HEK293 (cell line): ENCODE measurements around the gene NMNAT2.

Experiments
- BCL11A ChIP-seq: fragments of 450-650 bp; formaldehyde crosslinking; IDR thresholded peaks from 2 replicates; pipeline ENCODE4 v1.5.1; 2016; ENCODE audit warnings: low read depth, missing biosample characterization, missing genetic modification characterization
- MZF1 ChIP-seq: fragments of 450-650 bp; formaldehyde crosslinking; IDR thresholded peaks from 2 replicates; pipeline ENCODE4 v1.5.1; 2017; ENCODE audit warnings: missing biosample characterization, missing genetic modification characterization, borderline replicate concordance
- PBX3 ChIP-seq: sonication (generic); formaldehyde crosslinking; IDR thresholded peaks from 2 replicates; pipeline ENCODE4 v1.8.1; 2022; ENCODE audit warnings: mild to moderate bottlenecking, moderate library complexity, missing genetic modification reagents
- PRDM4 ChIP-seq: fragments of 450-650 bp; formaldehyde crosslinking; IDR thresholded peaks from 2 replicates; pipeline ENCODE4 v1.5.1; 2017; ENCODE audit warnings: missing biosample characterization, missing genetic modification characterization
- YY2 ChIP-seq: fragments of 450-650 bp; formaldehyde crosslinking; IDR thresholded peaks from 2 replicates; pipeline ENCODE4 v1.5.1; 2016; ENCODE audit warnings: missing biosample characterization, missing genetic modification characterization
- ZNF211 ChIP-seq: fragments of 450-650 bp; formaldehyde crosslinking; IDR thresholded peaks from 2 replicates; pipeline ENCODE4 v1.5.1; 2016; ENCODE audit warnings: low read depth, missing biosample characterization, missing genetic modification characterization
- ZNF239 ChIP-seq: fragments of 450-650 bp; formaldehyde crosslinking; IDR thresholded peaks from 2 replicates; pipeline ENCODE4 v1.5.1; 2016; ENCODE audit warnings: missing biosample characterization, missing genetic modification characterization
- ZNF501 ChIP-seq: fragments of 450-650 bp; formaldehyde crosslinking; IDR thresholded peaks from 2 replicates; pipeline ENCODE4 v1.5.1; 2016; ENCODE audit warnings: missing biosample characterization, missing genetic modification characterization
- ZNF624 ChIP-seq: fragments of 450-650 bp; formaldehyde crosslinking; IDR thresholded peaks from 2 replicates; pipeline ENCODE4 v1.5.1; 2017; ENCODE audit warnings: missing biosample characterization, missing genetic modification characterization
- ZNF747 ChIP-seq: fragments of 450-650 bp; formaldehyde crosslinking; IDR thresholded peaks from 2 replicates; pipeline ENCODE4 v1.5.1; 2016; ENCODE audit warnings: missing biosample characterization, missing genetic modification characterization
- ZNF785 ChIP-seq: fragments of 450-650 bp; formaldehyde crosslinking; IDR thresholded peaks from 2 replicates; pipeline ENCODE4 v1.5.1; 2016; ENCODE audit warnings: missing biosample characterization, missing genetic modification characterization
- ZNF792 ChIP-seq: fragments of 450-650 bp; formaldehyde crosslinking; IDR thresholded peaks from 2 replicates; pipeline ENCODE4 v1.5.1; 2016; ENCODE audit warnings: missing biosample characterization, missing genetic modification characterization
- TF ChIP-seq, protein P1 (sequence below): fragments of 450-650 bp; formaldehyde crosslinking; IDR thresholded peaks from 2 replicates; pipeline ENCODE4 v1.5.1; 2016; ENCODE audit warnings: missing biosample characterization, missing genetic modification characterization
- TF ChIP-seq, protein P2 (sequence below): fragments of 450-650 bp; formaldehyde crosslinking; conservative IDR thresholded peaks from 2 replicates; pipeline ENCODE4 v1.5.1; 2016; ENCODE audit warnings: low read depth, missing biosample characterization, missing genetic modification characterization

DNA sequence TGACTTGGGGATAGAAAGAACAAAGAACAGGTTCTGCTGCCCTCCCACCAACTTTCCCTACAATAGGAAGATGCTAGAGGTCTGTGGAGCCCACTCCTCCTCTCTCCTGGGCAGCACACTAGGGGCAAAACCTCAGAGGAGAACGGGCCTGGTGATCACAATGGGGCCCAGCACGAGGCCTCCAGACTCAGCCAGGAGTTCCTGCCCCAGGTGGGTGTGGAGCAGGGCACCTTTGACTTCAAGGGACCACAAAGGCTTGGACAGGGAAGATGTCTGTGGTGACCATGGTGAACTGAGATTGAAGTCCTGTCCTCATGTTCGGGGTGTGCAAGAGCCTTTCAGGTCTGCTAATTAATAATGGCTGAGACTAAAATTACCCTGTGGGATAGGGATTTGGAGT is 143.3 kb downstream of the NMNAT2 start:
- TF ChIP-seq ZNF501 (tag by site-specific recombination): no peak
- TF ChIP-seq, protein P1, sequence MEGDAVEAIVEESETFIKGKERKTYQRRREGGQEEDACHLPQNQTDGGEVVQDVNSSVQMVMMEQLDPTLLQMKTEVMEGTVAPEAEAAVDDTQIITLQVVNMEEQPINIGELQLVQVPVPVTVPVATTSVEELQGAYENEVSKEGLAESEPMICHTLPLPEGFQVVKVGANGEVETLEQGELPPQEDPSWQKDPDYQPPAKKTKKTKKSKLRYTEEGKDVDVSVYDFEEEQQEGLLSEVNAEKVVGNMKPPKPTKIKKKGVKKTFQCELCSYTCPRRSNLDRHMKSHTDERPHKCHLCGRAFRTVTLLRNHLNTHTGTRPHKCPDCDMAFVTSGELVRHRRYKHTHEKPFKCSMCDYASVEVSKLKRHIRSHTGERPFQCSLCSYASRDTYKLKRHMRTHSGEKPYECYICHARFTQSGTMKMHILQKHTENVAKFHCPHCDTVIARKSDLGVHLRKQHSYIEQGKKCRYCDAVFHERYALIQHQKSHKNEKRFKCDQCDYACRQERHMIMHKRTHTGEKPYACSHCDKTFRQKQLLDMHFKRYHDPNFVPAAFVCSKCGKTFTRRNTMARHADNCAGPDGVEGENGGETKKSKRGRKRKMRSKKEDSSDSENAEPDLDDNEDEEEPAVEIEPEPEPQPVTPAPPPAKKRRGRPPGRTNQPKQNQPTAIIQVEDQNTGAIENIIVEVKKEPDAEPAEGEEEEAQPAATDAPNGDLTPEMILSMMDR (tag by site-specific recombination): no peak
- no peak for TF ChIP-seq PRDM4 (tag by site-specific recombination)
- TF ChIP-seq, protein P2, sequence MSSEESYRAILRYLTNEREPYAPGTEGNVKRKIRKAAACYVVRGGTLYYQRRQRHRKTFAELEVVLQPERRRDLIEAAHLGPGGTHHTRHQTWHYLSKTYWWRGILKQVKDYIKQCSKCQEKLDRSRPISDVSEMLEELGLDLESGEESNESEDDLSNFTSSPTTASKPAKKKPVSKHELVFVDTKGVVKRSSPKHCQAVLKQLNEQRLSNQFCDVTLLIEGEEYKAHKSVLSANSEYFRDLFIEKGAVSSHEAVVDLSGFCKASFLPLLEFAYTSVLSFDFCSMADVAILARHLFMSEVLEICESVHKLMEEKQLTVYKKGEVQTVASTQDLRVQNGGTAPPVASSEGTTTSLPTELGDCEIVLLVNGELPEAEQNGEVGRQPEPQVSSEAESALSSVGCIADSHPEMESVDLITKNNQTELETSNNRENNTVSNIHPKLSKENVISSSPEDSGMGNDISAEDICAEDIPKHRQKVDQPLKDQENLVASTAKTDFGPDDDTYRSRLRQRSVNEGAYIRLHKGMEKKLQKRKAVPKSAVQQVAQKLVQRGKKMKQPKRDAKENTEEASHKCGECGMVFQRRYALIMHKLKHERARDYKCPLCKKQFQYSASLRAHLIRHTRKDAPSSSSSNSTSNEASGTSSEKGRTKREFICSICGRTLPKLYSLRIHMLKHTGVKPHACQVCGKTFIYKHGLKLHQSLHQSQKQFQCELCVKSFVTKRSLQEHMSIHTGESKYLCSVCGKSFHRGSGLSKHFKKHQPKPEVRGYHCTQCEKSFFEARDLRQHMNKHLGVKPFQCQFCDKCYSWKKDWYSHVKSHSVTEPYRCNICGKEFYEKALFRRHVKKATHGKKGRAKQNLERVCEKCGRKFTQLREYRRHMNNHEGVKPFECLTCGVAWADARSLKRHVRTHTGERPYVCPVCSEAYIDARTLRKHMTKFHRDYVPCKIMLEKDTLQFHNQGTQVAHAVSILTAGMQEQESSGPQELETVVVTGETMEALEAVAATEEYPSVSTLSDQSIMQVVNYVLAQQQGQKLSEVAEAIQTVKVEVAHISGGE (tag by site-specific recombination): no peak
- no peak for TF ChIP-seq ZNF624 (tag by site-specific recombination)
- no peak for TF ChIP-seq MZF1
- no peak for TF ChIP-seq ZNF785 (tag by site-specific recombination)
- no peak for TF ChIP-seq ZNF747 (tag by site-specific recombination)
- no peak for TF ChIP-seq PBX3 (CRISPR knock-in tag)
- no peak for TF ChIP-seq ZNF239
- no peak for TF ChIP-seq YY2
- TF ChIP-seq ZNF211 (tag by site-specific recombination): no peak
- no peak for TF ChIP-seq ZNF792
- TF ChIP-seq BCL11A (tag by site-specific recombination): no peak
